ENCODE data around the gene GPANK1. TPM values are rescaled to one million over a fixed set of nuclear protein-coding genes. Genes with fewer than 3 reads are reported as not detected.

Gene GPANK1
- total RNA-seq, 1 donor from 2014 or later, result 24.2 TPM

DNA sequence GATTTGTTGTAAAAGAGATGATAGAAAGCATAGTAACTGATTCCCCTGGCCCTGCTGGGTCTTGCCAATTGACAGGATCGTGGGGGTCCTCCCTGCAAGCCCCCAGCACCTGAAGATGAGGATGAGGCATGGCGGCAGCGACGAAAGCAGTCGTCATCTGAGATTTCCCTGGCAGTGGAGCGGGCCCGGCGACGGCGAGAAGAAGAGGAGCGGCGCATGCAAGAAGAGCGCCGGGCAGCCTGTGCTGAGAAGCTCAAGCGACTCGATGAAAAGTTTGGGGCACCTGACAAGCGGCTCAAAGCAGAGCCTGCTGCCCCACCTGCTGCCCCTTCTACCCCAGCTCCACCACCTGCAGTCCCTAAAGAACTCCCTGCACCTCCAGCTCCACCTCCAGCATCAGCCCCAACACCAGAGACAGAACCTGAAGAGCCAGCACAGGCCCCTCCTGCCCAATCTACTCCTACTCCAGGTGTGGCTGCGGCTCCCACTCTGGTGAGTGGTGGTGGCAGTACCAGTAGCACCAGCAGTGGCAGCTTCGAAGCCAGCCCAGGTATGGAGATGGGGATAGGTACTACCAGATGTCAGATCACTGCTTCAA, 37.0 kb downstream of the GPANK1 start:
- ATAC-seq (ENCODE audit: low read depth), result no peak
- Mint-ChIP-seq H3K4me1 (peaks cover under 1% of the 10 kb centered on the region), H3K27ac (no peak overlapping the region), H3K36me3 (ENCODE audit: low read depth) (peaks cover 93% of the 10 kb centered on the region), H3K27me3 (no peaks in the 10 kb centered on the region), H3K9me3 (no peaks in the 10 kb centered on the region), H3K4me3 (no peak overlapping the region)
- DNase-seq, result no peak
- ChIA-PET CTCF (no interaction called here), POLR2A (interaction anchor here (0.5 kb wide), 1 partner anchor 43 kb away, joined by 4 read pairs; no protein-coding TSS in a partner anchor)
- TF ChIP-seq, protein P1, sequence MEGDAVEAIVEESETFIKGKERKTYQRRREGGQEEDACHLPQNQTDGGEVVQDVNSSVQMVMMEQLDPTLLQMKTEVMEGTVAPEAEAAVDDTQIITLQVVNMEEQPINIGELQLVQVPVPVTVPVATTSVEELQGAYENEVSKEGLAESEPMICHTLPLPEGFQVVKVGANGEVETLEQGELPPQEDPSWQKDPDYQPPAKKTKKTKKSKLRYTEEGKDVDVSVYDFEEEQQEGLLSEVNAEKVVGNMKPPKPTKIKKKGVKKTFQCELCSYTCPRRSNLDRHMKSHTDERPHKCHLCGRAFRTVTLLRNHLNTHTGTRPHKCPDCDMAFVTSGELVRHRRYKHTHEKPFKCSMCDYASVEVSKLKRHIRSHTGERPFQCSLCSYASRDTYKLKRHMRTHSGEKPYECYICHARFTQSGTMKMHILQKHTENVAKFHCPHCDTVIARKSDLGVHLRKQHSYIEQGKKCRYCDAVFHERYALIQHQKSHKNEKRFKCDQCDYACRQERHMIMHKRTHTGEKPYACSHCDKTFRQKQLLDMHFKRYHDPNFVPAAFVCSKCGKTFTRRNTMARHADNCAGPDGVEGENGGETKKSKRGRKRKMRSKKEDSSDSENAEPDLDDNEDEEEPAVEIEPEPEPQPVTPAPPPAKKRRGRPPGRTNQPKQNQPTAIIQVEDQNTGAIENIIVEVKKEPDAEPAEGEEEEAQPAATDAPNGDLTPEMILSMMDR (IDR thresholded peaks at IDR 0.05), result no peak
- intact Hi-C loops (cut with micrococcal nuclease), result no loop called here

DNA sequence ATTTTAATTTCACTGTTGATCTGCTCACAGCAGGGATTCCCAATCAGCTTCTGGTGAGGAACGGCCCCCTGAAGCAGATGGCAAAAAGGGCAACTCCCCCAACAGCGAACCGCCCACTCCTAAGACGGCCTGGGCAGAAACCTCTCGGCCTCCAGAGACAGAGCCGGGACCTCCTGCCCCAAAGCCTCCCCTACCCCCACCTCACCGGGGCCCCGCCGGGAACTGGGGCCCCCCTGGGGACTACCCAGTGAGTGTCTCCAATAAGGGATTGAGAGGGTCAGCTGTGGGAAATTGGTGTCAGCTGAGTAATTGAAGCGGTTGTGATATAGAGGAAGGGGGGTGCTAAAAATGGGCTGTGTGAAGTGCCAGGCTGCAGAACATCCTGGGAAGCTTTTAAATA, 37.8 kb downstream of the GPANK1 start:
- POLR2A ChIA-PET, result interaction anchor here (0.6 to 3.6 kb wide), 2 partner anchors 25 to 76 kb away, joined by 3 to 15 read pairs; partner anchors contain the start of genes ABHD16A and BAG6
- no peak for DNase-seq
- H3K27me3 Mint-ChIP-seq, result no peaks in the 10 kb centered on the region
- intact Hi-C loops (cut with micrococcal nuclease), result no loop called here
- peaks cover 94% of the 10 kb centered on the region for H3K36me3 Mint-ChIP-seq (ENCODE audit: low read depth)
- no peak for ATAC-seq (ENCODE audit: low read depth)
- TF ChIP-seq, protein P1 (IDR thresholded peaks at IDR 0.05), result no peak
- CTCF ChIA-PET, result interaction anchor here (0.7 to 1.1 kb wide), 2 partner anchors 29 to 76 kb away, joined by 4 to 5 read pairs; no protein-coding TSS in a partner anchor
- H3K9me3 Mint-ChIP-seq, result no peaks in the 10 kb centered on the region
- peak overlapping the region; percentile 52 for H3K27ac Mint-ChIP-seq
- no peak overlapping the region for H3K4me3 Mint-ChIP-seq
- peaks cover 9% of the 10 kb centered on the region for H3K4me1 Mint-ChIP-seq

DNA sequence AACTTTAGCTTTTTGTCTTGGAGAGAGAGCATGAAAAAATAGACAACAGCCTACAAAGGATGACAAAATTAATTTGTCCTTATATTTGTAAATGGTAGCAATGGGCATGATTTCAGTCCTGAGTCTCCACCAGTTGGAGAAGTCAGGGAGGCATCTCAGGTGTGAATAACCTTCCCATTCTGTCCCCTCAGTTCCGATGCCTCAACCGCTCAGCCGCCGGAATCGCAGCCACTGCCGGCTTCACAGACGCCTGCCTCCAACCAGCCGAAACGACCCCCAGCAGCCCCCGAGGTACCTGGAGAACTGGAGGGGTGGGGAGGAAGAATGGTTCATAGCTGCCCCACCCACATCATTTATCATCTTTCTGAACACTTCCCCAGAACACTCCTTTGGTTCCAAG, 40.7 kb downstream of the GPANK1 start:
- TF ChIP-seq, protein P1 (IDR thresholded peaks at IDR 0.05), result no peak
- peaks cover 27% of the 10 kb centered on the region for H3K4me1 Mint-ChIP-seq
- no peak overlapping the region for H3K4me3 Mint-ChIP-seq
- H3K27ac Mint-ChIP-seq, result no peak overlapping the region
- intact Hi-C loops (cut with micrococcal nuclease), result loop anchor here (5.0 kb wide), 1 partner anchor 113 kb away; the partner anchor contains the start of gene CLIC1
- ChIA-PET CTCF (no interaction called here), POLR2A (interaction anchor here (0.6 to 3.6 kb wide), 3 partner anchors 13 to 258 kb away, joined by 3 to 15 read pairs (median 9); partner anchors contain the start of gene BAG6)
- no peaks in the 10 kb centered on the region for H3K27me3 Mint-ChIP-seq
- ATAC-seq (ENCODE audit: low read depth) (no peak), DNase-seq (no peak)
- H3K9me3 Mint-ChIP-seq, result peaks cover 1% of the 10 kb centered on the region
- H3K36me3 Mint-ChIP-seq (ENCODE audit: low read depth), result peaks cover 80% of the 10 kb centered on the region

DNA sequence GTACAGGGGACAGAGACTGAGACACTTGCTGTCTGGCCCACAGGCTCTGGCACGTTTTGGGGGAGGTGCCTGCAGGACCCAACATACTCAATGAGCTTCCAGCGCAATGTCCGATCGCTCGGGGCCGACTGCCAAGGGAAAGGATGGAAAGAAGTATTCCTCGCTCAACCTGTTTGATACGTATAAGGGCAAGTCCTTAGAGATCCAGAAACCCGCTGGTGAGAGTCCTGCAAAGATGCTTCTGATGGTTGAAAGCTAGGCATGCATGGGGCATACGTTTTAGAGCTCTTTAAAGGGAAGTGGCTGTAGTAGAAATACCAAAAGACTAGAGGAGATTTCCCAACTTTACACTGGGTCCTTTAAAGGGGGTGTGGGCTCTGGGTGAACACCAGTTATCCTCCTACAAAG, 42.1 kb downstream of the GPANK1 start:
- ATAC-seq (ENCODE audit: low read depth) (no peak), DNase-seq (no peak)
- Mint-ChIP-seq H3K4me3 (peak overlapping the region; percentile 86), H3K27me3 (no peaks in the 10 kb centered on the region), H3K4me1 (peaks cover 27% of the 10 kb centered on the region), H3K27ac (peak overlapping the region; percentile 95), H3K9me3 (peaks cover 1% of the 10 kb centered on the region), H3K36me3 (ENCODE audit: low read depth) (peaks cover 66% of the 10 kb centered on the region)
- CTCF ChIA-PET, result interaction anchor here (1.3 kb wide), 1 partner anchor 24 kb away, joined by 5 read pairs; no protein-coding TSS in a partner anchor
- POLR2A ChIA-PET, result interaction anchor here (0.6 to 1.9 kb wide), 9 partner anchors 9 to 160 kb away, joined by 3 to 21 read pairs (median 3); partner anchors contain the start of genes BAG6 and NCR3
- TF ChIP-seq, protein P1 (IDR thresholded peaks at IDR 0.05), result no peak
- intact Hi-C loops (cut with micrococcal nuclease), result loop anchor here (5.0 kb wide), 1 partner anchor 115 kb away; the partner anchor contains the start of gene CLIC1

DNA sequence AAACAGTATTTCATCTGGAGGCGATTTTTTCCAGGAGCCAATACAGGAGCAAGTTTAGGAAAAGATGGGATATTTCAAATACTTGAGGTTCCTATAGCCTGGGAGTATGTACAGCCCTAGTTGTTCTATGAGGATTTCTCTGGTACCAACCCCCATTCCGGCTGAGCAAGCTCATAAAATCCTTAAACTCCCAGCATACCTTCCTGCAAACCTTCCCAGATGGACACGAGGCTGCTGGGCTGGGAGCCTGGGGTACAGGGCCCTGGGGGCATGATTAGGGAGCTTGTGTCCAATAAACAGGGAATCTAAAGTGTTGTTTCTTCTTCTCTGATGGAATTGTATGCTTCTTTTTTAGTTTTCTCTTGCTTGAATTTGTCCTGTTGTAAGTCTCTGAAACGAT, 42.8 kb downstream of the GPANK1 start:
- TF ChIP-seq, protein P1 (IDR thresholded peaks at IDR 0.05), result no peak
- Mint-ChIP-seq H3K4me1 (peaks cover 27% of the 10 kb centered on the region), H3K27me3 (no peaks in the 10 kb centered on the region), H3K9me3 (peaks cover 1% of the 10 kb centered on the region), H3K27ac (peak overlapping the region; percentile 95), H3K4me3 (peak overlapping the region; percentile 86), H3K36me3 (ENCODE audit: low read depth) (peaks cover 60% of the 10 kb centered on the region)
- POLR2A ChIA-PET, result interaction anchor here (0.5 to 2.9 kb wide), 16 partner anchors 9 to 1007 kb away, joined by 3 to 21 read pairs (median 6); partner anchors contain the start of genes BAG6, DDAH2, DDX39B and GPANK1
- DNase-seq (no peak), ATAC-seq (ENCODE audit: low read depth) (no peak)
- intact Hi-C loops (cut with micrococcal nuclease), result loop anchor here (2.0 to 5.0 kb wide), 5 partner anchors 41 to 1065 kb away; partner anchors contain the start of genes CLIC1, GNL1, NELFE and PRR3
- CTCF ChIA-PET, result interaction anchor here (1.1 to 1.3 kb wide), 2 partner anchors 24 to 71 kb away, joined by 4 to 5 read pairs; no protein-coding TSS in a partner anchor
